ENCODE data around the gene KLF14. TPM values are rescaled to one million over a fixed set of nuclear protein-coding genes. Genes with fewer than 3 reads are reported as not detected.

The KLF14 gene
- total RNA-seq, 1 donor from 2014 or later = 0.07 TPM

DNA sequence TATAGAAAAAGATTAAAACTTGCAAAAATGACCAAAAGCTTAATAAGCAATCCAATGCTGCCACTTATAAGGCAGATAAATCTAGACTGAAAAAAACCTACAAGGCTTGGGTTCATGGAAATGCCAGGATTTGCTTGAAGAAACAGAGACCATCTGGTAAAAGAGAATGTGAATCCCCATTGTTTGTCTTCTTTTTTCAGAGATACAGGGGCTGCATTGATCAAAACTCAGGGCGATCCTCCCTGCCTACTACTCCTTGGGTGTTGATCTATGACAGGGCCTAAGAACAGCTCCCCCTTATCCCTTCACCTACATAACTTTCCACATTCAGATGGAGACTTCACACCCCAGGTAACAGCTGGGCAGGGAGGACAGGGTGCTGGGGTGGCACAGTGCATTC, 44.3 kb downstream of the KLF14 start:
- Mint-ChIP-seq H3K4me1 (ENCODE audit: low read depth, unreplicated experiment) (no peaks in the 10 kb centered on the region), H3K36me3 (ENCODE audit: low read depth, unreplicated experiment) (no peaks in the 10 kb centered on the region), H3K27ac (ENCODE audit: unreplicated experiment) (no peak overlapping the region), H3K9me3 (ENCODE audit: unreplicated experiment) (no peaks in the 10 kb centered on the region), H3K4me3 (ENCODE audit: unreplicated experiment) (no peak overlapping the region), H3K27me3 (ENCODE audit: low read depth, unreplicated experiment) (no peaks in the 10 kb centered on the region)
- Histone ChIP-seq H4K20me1 (ENCODE audit: insufficient read depth, low read length) (no peaks in the 10 kb centered on the region), H3K27ac (ENCODE audit: low read depth, low read length) (no peak overlapping the region), H3K36me3 (ENCODE audit: insufficient read depth, low read length) (no peaks in the 10 kb centered on the region), H2AFZ (ENCODE audit: low read depth, low read length) (no peak overlapping the region), H3K9me3 (ENCODE audit: insufficient read depth, low read depth, low read length) (no peaks in the 10 kb centered on the region), H3K4me2 (ENCODE audit: low read length) (no peak overlapping the region), H3K9ac (ENCODE audit: low read length) (no peak overlapping the region), H3K4me1 (ENCODE audit: insufficient read depth, low read length) (no peaks in the 10 kb centered on the region), H3K4me3 (ENCODE audit: insufficient read depth, low read depth, low read length) (no peak overlapping the region), H3K27me3 (ENCODE audit: insufficient read depth, low read length) (no peaks in the 10 kb centered on the region), H3K79me2 (ENCODE audit: insufficient read depth, low read length) (no peaks in the 10 kb centered on the region)
- no peak for FAIRE-seq
- no peak for DNase-seq (ENCODE audit: low read depth)
- TF ChIP-seq, protein P1, sequence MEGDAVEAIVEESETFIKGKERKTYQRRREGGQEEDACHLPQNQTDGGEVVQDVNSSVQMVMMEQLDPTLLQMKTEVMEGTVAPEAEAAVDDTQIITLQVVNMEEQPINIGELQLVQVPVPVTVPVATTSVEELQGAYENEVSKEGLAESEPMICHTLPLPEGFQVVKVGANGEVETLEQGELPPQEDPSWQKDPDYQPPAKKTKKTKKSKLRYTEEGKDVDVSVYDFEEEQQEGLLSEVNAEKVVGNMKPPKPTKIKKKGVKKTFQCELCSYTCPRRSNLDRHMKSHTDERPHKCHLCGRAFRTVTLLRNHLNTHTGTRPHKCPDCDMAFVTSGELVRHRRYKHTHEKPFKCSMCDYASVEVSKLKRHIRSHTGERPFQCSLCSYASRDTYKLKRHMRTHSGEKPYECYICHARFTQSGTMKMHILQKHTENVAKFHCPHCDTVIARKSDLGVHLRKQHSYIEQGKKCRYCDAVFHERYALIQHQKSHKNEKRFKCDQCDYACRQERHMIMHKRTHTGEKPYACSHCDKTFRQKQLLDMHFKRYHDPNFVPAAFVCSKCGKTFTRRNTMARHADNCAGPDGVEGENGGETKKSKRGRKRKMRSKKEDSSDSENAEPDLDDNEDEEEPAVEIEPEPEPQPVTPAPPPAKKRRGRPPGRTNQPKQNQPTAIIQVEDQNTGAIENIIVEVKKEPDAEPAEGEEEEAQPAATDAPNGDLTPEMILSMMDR (IDR thresholded peaks at IDR 0.05; ENCODE audit: insufficient read depth, low read depth, low read length) = no peak
- TF ChIP-seq EZH2 (IDR thresholded peaks at IDR 0.05; ENCODE audit: insufficient read depth, low read length) = no peak

DNA sequence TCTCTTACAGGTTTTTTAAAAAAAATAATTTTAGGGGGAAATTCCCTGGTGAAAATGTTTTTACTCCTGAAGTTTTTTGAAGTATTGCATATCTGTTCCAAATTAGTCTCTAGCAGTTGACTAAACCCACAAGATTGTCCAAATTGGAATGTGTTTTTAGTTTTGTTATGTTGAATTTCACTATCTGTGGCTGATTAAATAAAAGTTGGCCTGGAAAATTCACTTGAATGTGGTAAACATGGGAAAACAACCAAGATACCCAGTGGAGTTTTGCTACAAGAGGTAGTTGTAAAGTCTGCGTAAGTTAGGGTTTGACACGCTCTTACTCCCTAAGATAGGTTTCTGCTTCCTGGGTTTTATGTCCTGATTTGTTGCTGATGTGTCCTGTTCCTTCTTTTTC, 51.0 kb downstream of the KLF14 start:
- H3K27ac ChIP-seq (ENCODE audit: low read depth, low read length) = no peak overlapping the region
- H4K20me1 ChIP-seq (ENCODE audit: insufficient read depth, low read length) = no peaks in the 10 kb centered on the region
- H3K4me3 ChIP-seq (ENCODE audit: insufficient read depth, low read depth, low read length) = no peak overlapping the region
- H3K4me1 ChIP-seq (ENCODE audit: insufficient read depth, low read length) = no peaks in the 10 kb centered on the region
- Mint-ChIP-seq H3K27me3 (ENCODE audit: low read depth, unreplicated experiment) (peaks cover 4% of the 10 kb centered on the region), H3K4me3 (ENCODE audit: unreplicated experiment) (no peak overlapping the region), H3K36me3 (ENCODE audit: low read depth, unreplicated experiment) (no peaks in the 10 kb centered on the region), H3K27ac (ENCODE audit: unreplicated experiment) (no peak overlapping the region), H3K9me3 (ENCODE audit: unreplicated experiment) (peaks cover 3% of the 10 kb centered on the region), H3K4me1 (ENCODE audit: low read depth, unreplicated experiment) (no peaks in the 10 kb centered on the region)
- H3K4me2 ChIP-seq (ENCODE audit: low read length) = no peak overlapping the region
- FAIRE-seq (no peak), DNase-seq (ENCODE audit: low read depth) (peak; percentile 11)
- no peaks in the 10 kb centered on the region for H3K79me2 ChIP-seq (ENCODE audit: insufficient read depth, low read length)
- no peaks in the 10 kb centered on the region for H3K27me3 ChIP-seq (ENCODE audit: insufficient read depth, low read length)
- no peaks in the 10 kb centered on the region for H3K36me3 ChIP-seq (ENCODE audit: insufficient read depth, low read length)
- H3K9ac ChIP-seq (ENCODE audit: low read length) = no peak overlapping the region
- no peak overlapping the region for H2AFZ ChIP-seq (ENCODE audit: low read depth, low read length)
- H3K9me3 ChIP-seq (ENCODE audit: insufficient read depth, low read depth, low read length) = no peaks in the 10 kb centered on the region
- no peak for TF ChIP-seq EZH2 (IDR thresholded peaks at IDR 0.05; ENCODE audit: insufficient read depth, low read length)
- TF ChIP-seq, protein P1 (IDR thresholded peaks at IDR 0.05; ENCODE audit: insufficient read depth, low read depth, low read length) = no peak

Other genes with a start within 250 kb of the KLF14 start
- 170 and 214 TPM in 2 replicates for gene MEST, start 242.1 kb downstream of the KLF14 start, total RNA-seq
- 20.6 and 22.6 TPM in 2 replicates for gene COPG2, start 65.5 kb downstream of the KLF14 start, total RNA-seq
- not detected in 2 replicates for gene TSGA13, start 47.7 kb downstream of the KLF14 start, total RNA-seq